HUES64 (cell line): ENCODE data around the gene ACOX2. TPM values are rescaled to one million over a fixed set of nuclear protein-coding genes. Genes with fewer than 3 reads are reported as not detected.
A peak's percentile ranks its signal among the peaks of the same experiment; 100 is the strongest.

Experiments used
- H3K27ac ChIP-seq: 2 replicates; pipeline ENCODE4 v1.7.0; 2013; ENCODE audit warnings: low read depth, low read length, inconsistent platforms
- H3K27me3 ChIP-seq: 2 replicates; pipeline ENCODE4 v1.6.1; 2013; ENCODE audit warnings: mild to moderate bottlenecking, low read length; ENCODE audit not compliant: insufficient read depth
- H3K36me3 ChIP-seq: 2 replicates; pipeline ENCODE4 v1.6.1; 2013; ENCODE audit warnings: mild to moderate bottlenecking, low read length; ENCODE audit not compliant: insufficient read depth
- H3K4me1 ChIP-seq: 2 replicates; pipeline ENCODE4 v1.6.1; 2013; ENCODE audit warnings: mild to moderate bottlenecking, low read length, moderate library complexity; ENCODE audit not compliant: insufficient read depth
- H3K4me3 ChIP-seq: 2 replicates; pipeline ENCODE4 v1.5.1; 2013; ENCODE audit warnings: mild to moderate bottlenecking, low read length, moderate library complexity
- H3K9ac ChIP-seq: 2 replicates; pipeline ENCODE4 v1.6.1; 2013; ENCODE audit warnings: mild to moderate bottlenecking, low read depth, low read length
- H3K9me3 ChIP-seq: 2 replicates; pipeline ENCODE4 v1.6.1; 2013; ENCODE audit warnings: low read depth, low read length; ENCODE audit not compliant: insufficient read depth
- WGBS: fragments of 150-250, 120-280 bp; methylation state at CpG from one replicate; pipeline ENCODE4 v1.1.7; 2013; ENCODE audit warnings: missing lambda C conversion rate; 5-methylcytosine and 5-hydroxymethylcytosine counted together
- polyA plus RNA-seq, 2 experiments: library from polyadenylated mRNA; stranded (reverse); fragments of 50-300 nt; gene quantifications; one replicate each; pipeline ENCODE4 v1.2.3, GENCODE V29; 2013

The ACOX2 gene
- 4.6 TPM for polyA plus RNA-seq (2013, experiment 1 of 2)
- polyA plus RNA-seq (2013, experiment 2 of 2), result 3.5 TPM

- Histone ChIP-seq H3K27ac (no peak within 1 kb of the TSS), H3K9me3 (no peaks in the 10 kb centered on the region), H3K36me3 (no peaks in the 10 kb centered on the region), H3K4me1 (no peaks in the 10 kb centered on the region; the same call in 1 of the 2 replicates), H3K9ac (no peak within 1 kb of the TSS), H3K4me3 (no peak within 1 kb of the TSS), H3K27me3 (no peaks in the 10 kb centered on the region)
- 86% methylated on average over 13 of the region's 13 CpGs for WGBS
These were observed at the start of gene ACOX2 for GRCh38 chr3:58536501-58537411. Gene ACOX2, minus strand, starts transcription at chr3:58537190. Its CDS starts 2,084 bp downstream, at chr3:58535106.

- peak overlapping the region; percentile 48 for H3K4me3 ChIP-seq
- peaks cover 20% of the 10 kb centered on the region for H3K4me1 ChIP-seq
- no peaks in the 10 kb centered on the region for H3K9me3 ChIP-seq
- WGBS, result 29% methylated on average over 8 of the region's 8 CpGs
- H3K9ac ChIP-seq, result no peak overlapping the region
- H3K27ac ChIP-seq, result no peak overlapping the region
- H3K36me3 ChIP-seq, result no peaks in the 10 kb centered on the region
- peaks cover 47% of the 10 kb centered on the region for H3K27me3 ChIP-seq
These were observed 49.0 kb upstream of the ACOX2 start for GRCh38 chr3:58585994-58586393.

- Histone ChIP-seq H3K9me3 (no peaks in the 10 kb centered on the region), H3K27me3 (peaks cover 47% of the 10 kb centered on the region), H3K9ac (peak overlapping the region; percentile 7; the same call in 1 of the 2 replicates), H3K27ac (no peak overlapping the region), H3K4me3 (peak overlapping the region; percentile 48), H3K36me3 (no peaks in the 10 kb centered on the region), H3K4me1 (peaks cover 28% of the 10 kb centered on the region)
- WGBS, result 6% methylated on average over 46 of the region's 46 CpGs
These were observed 48.2 kb upstream of the ACOX2 start for GRCh38 chr3:58585005-58585786.

GRCh38 chr3:58584690-58585004 lies 47.7 kb upstream of the ACOX2 start:
- Histone ChIP-seq H3K27ac (no peak overlapping the region), H3K36me3 (no peaks in the 10 kb centered on the region), H3K9ac (no peak overlapping the region), H3K4me3 (peak overlapping the region; percentile 48), H3K9me3 (no peaks in the 10 kb centered on the region), H3K27me3 (peaks cover 47% of the 10 kb centered on the region), H3K4me1 (peaks cover 28% of the 10 kb centered on the region)
- 61% methylated on average over 10 of the region's 10 CpGs for WGBS

GRCh38 chr3:58581328-58582091 lies 44.5 kb upstream of the ACOX2 start:
- Histone ChIP-seq H3K36me3 (no peaks in the 10 kb centered on the region), H3K9me3 (no peaks in the 10 kb centered on the region), H3K27me3 (peaks cover 30% of the 10 kb centered on the region), H3K4me1 (peaks cover 34% of the 10 kb centered on the region), H3K9ac (no peak overlapping the region), H3K4me3 (no peak overlapping the region), H3K27ac (peak overlapping the region; percentile 60)
- WGBS, result 37% methylated on average over 11 of the region's 11 CpGs

- Histone ChIP-seq H3K9ac (no peak overlapping the region), H3K27ac (peak overlapping the region; percentile 60), H3K36me3 (no peaks in the 10 kb centered on the region), H3K27me3 (peaks cover 23% of the 10 kb centered on the region), H3K4me3 (no peak overlapping the region), H3K9me3 (no peaks in the 10 kb centered on the region), H3K4me1 (peaks cover 33% of the 10 kb centered on the region)
- 8% methylated on average over 3 of the region's 4 CpGs for WGBS
These were observed 43.9 kb upstream of the ACOX2 start for GRCh38 chr3:58580826-58581327.

GRCh38 chr3:58578873-58579272 lies 41.9 kb upstream of the ACOX2 start:
- WGBS, result 89% methylated on average over 5 of the region's 5 CpGs
- Histone ChIP-seq H3K36me3 (no peaks in the 10 kb centered on the region), H3K27me3 (peaks cover 3% of the 10 kb centered on the region), H3K9ac (no peak overlapping the region), H3K4me1 (peaks cover 24% of the 10 kb centered on the region), H3K4me3 (no peak overlapping the region), H3K27ac (no peak overlapping the region), H3K9me3 (no peaks in the 10 kb centered on the region)

GRCh38 chr3:58577269-58577821 lies 40.4 kb upstream of the ACOX2 start, which contains the start of gene FAM107A:
Gene FAM107A, minus strand, starts transcription at chr3:58577391. Its CDS starts 7,531 bp downstream, at chr3:58569860.
- H3K9ac ChIP-seq, result no peak within 1 kb of the TSS
- peaks cover 24% of the 10 kb centered on the region for H3K4me1 ChIP-seq
- H3K9me3 ChIP-seq, result no peaks in the 10 kb centered on the region
- H3K27me3 ChIP-seq, result no peaks in the 10 kb centered on the region
- no peak within 1 kb of the TSS for H3K4me3 ChIP-seq
- 52% methylated on average over 12 of the region's 12 CpGs for WGBS
- no peaks in the 10 kb centered on the region for H3K36me3 ChIP-seq
- H3K27ac ChIP-seq, result 0 out of 2 replicates have a peak within 1 kb of the TSS, but pooled peaks have one; percentile 6

- no peak overlapping the region for H3K27ac ChIP-seq
- H3K9ac ChIP-seq, result no peak overlapping the region
- no peaks in the 10 kb centered on the region for H3K36me3 ChIP-seq
- 0 out of 2 replicates have a peak, but pooled peaks cover 2% of the 10 kb centered on the region for H3K9me3 ChIP-seq
- H3K4me1 ChIP-seq, result peaks cover 21% of the 10 kb centered on the region
- no peak overlapping the region for H3K4me3 ChIP-seq
- H3K27me3 ChIP-seq, result no peaks in the 10 kb centered on the region
- WGBS, result 93% methylated on average over 6 of the region's 6 CpGs
These were observed 39.7 kb upstream of the ACOX2 start for GRCh38 chr3:58576716-58577115.

- 78% methylated on average over 8 of the region's 8 CpGs for WGBS
- no peak overlapping the region for H3K27ac ChIP-seq
- peaks cover 15% of the 10 kb centered on the region for H3K4me1 ChIP-seq
- H3K36me3 ChIP-seq, result no peaks in the 10 kb centered on the region
- no peak overlapping the region for H3K9ac ChIP-seq
- H3K4me3 ChIP-seq, result no peak overlapping the region
- no peaks in the 10 kb centered on the region for H3K27me3 ChIP-seq
- H3K9me3 ChIP-seq, result 0 out of 2 replicates have a peak, but pooled peaks cover 3% of the 10 kb centered on the region
These were observed 39.1 kb upstream of the ACOX2 start for GRCh38 chr3:58575971-58576652.
